Measurements from ENCODE around the gene NELFCD. TPM values are rescaled to one million over a fixed set of nuclear protein-coding genes. Genes with fewer than 3 reads are reported as not detected.

NELFCD gene
- total RNA-seq, 2 experiments from 2014 or later, result 95.7 to 97.0 TPM

- peaks cover 81% of the 10 kb centered on the region for H3K36me3 Mint-ChIP-seq (ENCODE audit: low read depth)
- intact Hi-C loops (cut with DNase I, micrococcal nuclease), result no loop called here
- peaks cover 21% of the 10 kb centered on the region for H3K4me1 ChIP-seq (ENCODE audit: insufficient read depth, low read length)
- no peak overlapping the region for H3K27ac ChIP-seq (ENCODE audit: low read depth in 1 of 2, low read length in 2 of 2)
- peak overlapping the region; percentile 22 for H3K4me3 Mint-ChIP-seq
- no peak for ATAC-seq (ENCODE audit: poor library complexity)
- no peaks in the 10 kb centered on the region for H3K9me3 ChIP-seq (ENCODE audit: control insufficient read depth in 1 of 2, insufficient read depth in 1 of 2, low read length in 2 of 2)
- H3K27me3 Mint-ChIP-seq, result no peaks in the 10 kb centered on the region
- ChIA-PET POLR2A (no interaction called here), CTCF (no interaction called here)
- no peak overlapping the region for H3K4me3 ChIP-seq (ENCODE audit: low read length)
- peaks cover 41% of the 10 kb centered on the region for H3K36me3 ChIP-seq (ENCODE audit: insufficient read depth, low read length)
- H3K27me3 ChIP-seq (ENCODE audit: control insufficient read depth in 1 of 2, insufficient read depth in 2 of 2, low read length in 2 of 2), result no peaks in the 10 kb centered on the region
- DNase-seq, result no peak
- peaks cover 57% of the 10 kb centered on the region for H3K4me1 Mint-ChIP-seq (ENCODE audit: low read depth)
- H3K27ac Mint-ChIP-seq, result no peak overlapping the region
- no peaks in the 10 kb centered on the region for H3K9me3 Mint-ChIP-seq
- TF ChIP-seq, protein P1, sequence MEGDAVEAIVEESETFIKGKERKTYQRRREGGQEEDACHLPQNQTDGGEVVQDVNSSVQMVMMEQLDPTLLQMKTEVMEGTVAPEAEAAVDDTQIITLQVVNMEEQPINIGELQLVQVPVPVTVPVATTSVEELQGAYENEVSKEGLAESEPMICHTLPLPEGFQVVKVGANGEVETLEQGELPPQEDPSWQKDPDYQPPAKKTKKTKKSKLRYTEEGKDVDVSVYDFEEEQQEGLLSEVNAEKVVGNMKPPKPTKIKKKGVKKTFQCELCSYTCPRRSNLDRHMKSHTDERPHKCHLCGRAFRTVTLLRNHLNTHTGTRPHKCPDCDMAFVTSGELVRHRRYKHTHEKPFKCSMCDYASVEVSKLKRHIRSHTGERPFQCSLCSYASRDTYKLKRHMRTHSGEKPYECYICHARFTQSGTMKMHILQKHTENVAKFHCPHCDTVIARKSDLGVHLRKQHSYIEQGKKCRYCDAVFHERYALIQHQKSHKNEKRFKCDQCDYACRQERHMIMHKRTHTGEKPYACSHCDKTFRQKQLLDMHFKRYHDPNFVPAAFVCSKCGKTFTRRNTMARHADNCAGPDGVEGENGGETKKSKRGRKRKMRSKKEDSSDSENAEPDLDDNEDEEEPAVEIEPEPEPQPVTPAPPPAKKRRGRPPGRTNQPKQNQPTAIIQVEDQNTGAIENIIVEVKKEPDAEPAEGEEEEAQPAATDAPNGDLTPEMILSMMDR (IDR thresholded peaks at IDR 0.05), result no peak
Observed at GRCh38 chr20:59035381-59035780, 54.3 kb downstream of the NELFCD start.

GRCh38 chr20:59037386-59037785 is 56.3 kb downstream of the NELFCD start:
- Mint-ChIP-seq H3K4me1 (ENCODE audit: low read depth) (peaks cover 50% of the 10 kb centered on the region), H3K27ac (peak overlapping the region; percentile 37), H3K36me3 (ENCODE audit: low read depth) (peaks cover 71% of the 10 kb centered on the region), H3K9me3 (no peaks in the 10 kb centered on the region), H3K27me3 (no peaks in the 10 kb centered on the region), H3K4me3 (no peak overlapping the region)
- Histone ChIP-seq H3K9me3 (ENCODE audit: control insufficient read depth in 1 of 2, insufficient read depth in 1 of 2, low read length in 2 of 2) (no peaks in the 10 kb centered on the region), H3K27me3 (ENCODE audit: control insufficient read depth in 1 of 2, insufficient read depth in 2 of 2, low read length in 2 of 2) (no peaks in the 10 kb centered on the region), H3K4me1 (ENCODE audit: insufficient read depth, low read length) (peaks cover 29% of the 10 kb centered on the region), H3K4me3 (ENCODE audit: low read length) (no peak overlapping the region), H3K27ac (ENCODE audit: low read depth in 1 of 2, low read length in 2 of 2) (no peak overlapping the region), H3K36me3 (ENCODE audit: insufficient read depth, low read length) (peaks cover 41% of the 10 kb centered on the region)
- CTCF ChIA-PET, result no interaction called here
- POLR2A ChIA-PET, result interaction anchor here (0.6 kb wide), 1 partner anchor 145 kb away, joined by 3 read pairs; no protein-coding TSS in a partner anchor
- no peak for ATAC-seq (ENCODE audit: poor library complexity)
- TF ChIP-seq, protein P1 (IDR thresholded peaks at IDR 0.05), result no peak
- DNase-seq, result no peak
- intact Hi-C loops (cut with DNase I, micrococcal nuclease), result no loop called here

- H3K27me3 ChIP-seq (ENCODE audit: control insufficient read depth in 1 of 2, insufficient read depth in 2 of 2, low read length in 2 of 2), result no peaks in the 10 kb centered on the region
- no peak overlapping the region for H3K27ac Mint-ChIP-seq
- H3K9me3 Mint-ChIP-seq, result no peaks in the 10 kb centered on the region
- no peak overlapping the region for H3K27ac ChIP-seq (ENCODE audit: low read depth in 1 of 2, low read length in 2 of 2)
- H3K4me1 ChIP-seq (ENCODE audit: insufficient read depth, low read length), result peaks cover 37% of the 10 kb centered on the region
- POLR2A ChIA-PET, result no interaction called here
- peak overlapping the region; percentile 69 for H3K4me3 Mint-ChIP-seq
- no peak overlapping the region for H3K4me3 ChIP-seq (ENCODE audit: low read length)
- no peaks in the 10 kb centered on the region for H3K27me3 Mint-ChIP-seq
- CTCF ChIA-PET, result no interaction called here
- peaks cover 65% of the 10 kb centered on the region for H3K36me3 Mint-ChIP-seq (ENCODE audit: low read depth)
- peaks cover 57% of the 10 kb centered on the region for H3K4me1 Mint-ChIP-seq (ENCODE audit: low read depth)
- no peaks in the 10 kb centered on the region for H3K9me3 ChIP-seq (ENCODE audit: control insufficient read depth in 1 of 2, insufficient read depth in 1 of 2, low read length in 2 of 2)
- ATAC-seq (ENCODE audit: poor library complexity) (no peak), DNase-seq (no peak)
- H3K36me3 ChIP-seq (ENCODE audit: insufficient read depth, low read length), result peaks cover 41% of the 10 kb centered on the region
- TF ChIP-seq, protein P1 (IDR thresholded peaks at IDR 0.05), result no peak
- intact Hi-C loops (cut with DNase I, micrococcal nuclease), result no loop called here
Observed at GRCh38 chr20:59039233-59039632, 58.2 kb downstream of the NELFCD start.

Measured in CD4-positive, alpha-beta T cell (primary cell).